Suppressor macrophage treated with lipopolysaccharide for 1 hour (primary cell): ENCODE results near the gene PFDN2.
A peak's percentile ranks its signal among the peaks of the same experiment; 100 is the strongest.

Source experiments
- DNase-seq, 3 donors: peaks; one replicate each; pipeline ENCODE4 v3.0.0-alpha.2; 2020 to 2022

The PFDN2 gene

DNA sequence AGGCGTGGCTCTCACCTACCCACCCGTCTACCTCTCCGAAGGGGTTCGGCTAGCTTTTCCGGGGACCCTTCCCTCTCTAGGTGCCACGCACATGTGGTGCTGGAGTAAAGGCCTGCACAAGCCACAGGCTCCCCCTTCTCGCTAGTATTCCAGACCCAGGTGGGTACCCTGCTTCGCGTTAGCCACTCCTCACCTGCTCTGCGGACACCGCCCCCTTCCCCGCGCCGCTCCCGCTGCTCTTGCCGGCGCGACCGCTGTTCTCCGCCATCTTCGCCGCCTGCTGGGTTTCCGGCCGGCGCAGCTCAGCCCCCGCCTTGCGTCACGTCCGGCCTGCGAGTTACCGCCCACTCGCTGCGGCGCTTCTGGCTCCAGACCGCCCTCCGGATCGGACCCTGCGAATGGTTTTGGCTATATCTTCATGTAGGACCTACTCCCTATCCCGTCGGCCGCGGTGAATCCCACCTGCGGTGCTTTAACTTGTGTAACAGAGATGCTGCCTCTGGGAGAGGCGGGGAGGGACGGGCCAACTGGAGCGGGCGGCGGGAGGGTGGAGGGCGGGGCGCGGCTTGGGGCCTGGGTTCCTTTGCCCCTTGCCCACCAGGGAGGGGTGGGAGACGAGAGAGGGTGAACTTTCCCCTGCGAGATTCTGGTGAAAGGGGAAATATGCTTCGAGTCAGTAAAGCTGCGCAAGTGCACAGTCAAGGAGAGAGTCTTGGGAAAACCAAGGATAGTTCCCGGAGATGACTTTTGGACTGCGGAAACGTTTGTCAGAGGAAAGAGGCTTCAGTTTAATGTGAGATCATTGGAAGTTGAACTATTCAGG lies at the start of gene PFDN2, which contains the start of gene NIT1:
PFDN2 (minus strand) TSS at position 279 of the 823 bp plus-strand sequence; CDS start at position 268, 11 bp downstream.
NIT1 (plus strand) TSS at position 347 of the 823 bp plus-strand sequence; CDS start at position 419, 72 bp downstream.
- DNase-seq: peak; percentile 93 to 95 (median 93)

GRCh38 chr1:161166669-161167548 lies 49.1 kb upstream of the PFDN2 start:
- peak in 1 of 3 donors; percentile 20 for DNase-seq

GRCh38 chr1:161165742-161166668 lies 48.2 kb upstream of the PFDN2 start, which contains the start of gene PPOX:
TSS of gene PPOX (plus strand) at chr1:161166426. CDS start at chr1:161166848, 422 bp downstream.
- DNase-seq: peak; percentile 96 to 97 (median 97)

GRCh38 chr1:161164901-161165610 lies 47.2 kb upstream of the PFDN2 start:
- DNase-seq: no peak

DNA sequence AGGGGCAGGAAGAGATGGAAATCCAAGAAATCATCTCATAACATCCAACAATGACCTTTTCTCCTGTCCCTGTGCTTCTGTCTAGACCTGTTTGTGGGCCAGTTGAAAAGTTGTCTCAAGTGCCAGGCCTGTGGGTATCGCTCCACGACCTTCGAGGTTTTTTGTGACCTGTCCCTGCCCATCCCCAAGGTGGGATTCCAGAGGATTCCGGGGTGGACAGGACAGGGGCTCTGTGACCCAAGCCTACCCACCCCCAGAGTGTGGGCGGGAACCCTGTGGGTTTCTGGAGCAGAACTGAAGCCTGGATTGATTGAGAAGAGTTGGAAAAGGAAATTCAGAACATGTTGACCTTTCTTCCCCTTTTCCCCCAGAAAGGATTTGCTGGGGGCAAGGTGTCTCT lies 46.0 kb upstream of the PFDN2 start:
- no peak for DNase-seq

- DNase-seq: no peak
Observed at GRCh38 chr1:161162806-161163205, 45.0 kb upstream of the PFDN2 start.

DNA sequence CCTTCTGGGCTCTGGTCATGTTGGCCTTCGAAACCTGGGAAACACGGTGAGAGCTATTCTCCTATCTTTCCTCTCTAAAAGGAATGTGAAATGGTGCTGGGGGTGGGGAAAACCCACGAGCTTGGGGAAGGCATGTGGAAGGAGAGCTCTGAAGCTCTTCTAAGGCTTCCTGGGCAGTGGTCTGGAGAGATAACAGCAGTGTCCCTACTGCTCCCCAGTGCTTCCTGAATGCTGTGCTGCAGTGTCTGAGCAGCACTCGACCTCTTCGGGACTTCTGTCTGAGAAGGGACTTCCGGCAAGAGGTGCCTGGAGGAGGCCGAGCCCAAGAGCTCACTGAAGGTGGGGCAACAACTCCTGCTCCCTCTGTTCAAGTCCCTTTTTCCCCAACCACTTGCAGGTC lies 44.2 kb upstream of the PFDN2 start:
- DNase-seq: peak in 1 of 3 donors; percentile 24

- DNase-seq: no peak
Observed at GRCh38 chr1:161161652-161162051, 43.8 kb upstream of the PFDN2 start.

DNA sequence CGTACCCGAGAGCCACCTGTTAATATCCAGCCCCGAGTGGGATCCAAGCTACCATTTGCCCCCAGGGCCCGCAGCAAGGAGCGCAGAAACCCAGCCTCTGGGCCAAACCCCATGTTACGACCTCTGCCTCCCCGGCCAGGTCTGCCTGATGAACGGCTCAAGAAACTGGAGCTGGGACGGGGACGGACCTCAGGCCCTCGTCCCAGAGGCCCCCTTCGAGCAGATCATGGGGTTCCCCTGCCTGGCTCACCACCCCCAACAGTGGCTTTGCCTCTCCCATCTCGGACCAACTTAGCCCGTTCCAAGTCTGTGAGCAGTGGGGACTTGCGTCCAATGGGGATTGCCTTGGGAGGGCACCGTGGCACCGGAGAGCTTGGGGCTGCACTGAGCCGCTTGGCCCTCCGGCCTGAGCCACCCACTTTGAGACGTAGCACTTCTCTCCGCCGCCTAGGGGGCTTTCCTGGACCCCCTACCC lies 42.9 kb upstream of the PFDN2 start:
- no peak for DNase-seq

- DNase-seq: no peak
Observed at GRCh38 chr1:161159913-161160243, 42.0 kb upstream of the PFDN2 start.

DNA sequence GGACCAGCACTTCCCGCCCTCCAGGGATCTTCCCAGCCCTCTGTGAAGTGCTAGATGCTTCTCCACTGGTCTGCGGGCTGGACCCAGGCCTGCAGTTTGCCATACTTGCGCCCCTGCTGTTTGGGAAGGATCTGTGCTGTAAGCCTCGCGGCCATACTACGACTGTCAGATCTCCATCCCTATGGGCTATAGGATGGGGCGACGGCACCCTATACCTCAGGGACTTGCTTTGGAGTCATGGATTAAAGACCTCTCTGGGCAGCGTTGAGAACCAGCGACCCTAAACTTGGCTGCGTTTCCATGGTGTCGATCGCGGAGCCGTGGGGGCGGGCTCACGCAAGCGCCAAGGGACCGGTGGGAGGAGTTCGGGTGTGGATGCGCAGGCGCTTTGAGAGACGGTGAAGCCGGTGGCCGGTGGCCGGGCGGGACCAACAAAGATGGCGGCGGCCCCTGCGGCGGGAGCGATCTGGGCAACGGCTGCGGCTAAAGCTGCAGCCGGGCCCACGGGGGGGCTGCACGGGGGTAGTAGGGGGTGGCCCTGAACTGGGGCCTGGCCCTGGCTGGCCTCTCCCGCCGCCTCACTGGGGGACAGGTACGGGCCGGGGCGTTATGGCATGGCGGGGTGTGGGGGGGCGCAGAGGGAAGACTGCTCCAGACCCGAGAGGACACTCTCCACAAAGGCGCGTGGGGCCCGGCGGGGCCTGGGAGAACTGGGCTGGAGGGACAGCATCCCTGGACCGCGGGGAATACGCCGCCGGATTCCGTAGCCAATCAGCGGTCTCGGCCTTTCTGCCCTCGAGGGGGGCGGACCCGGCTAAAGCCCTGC lies 41.5 kb upstream of the PFDN2 start, which contains the start of gene USP21:
USP21 (plus strand) TSS at position 414 of the 826 bp plus-strand sequence. CDS start 1,141 bp downstream, outside the sequence.
- DNase-seq: peak; percentile 94 to 96 (median 96)

GRCh38 chr1:161158316-161159010 lies 40.6 kb upstream of the PFDN2 start:
- DNase-seq: no peak

GRCh38 chr1:161157867-161158266 lies 40.0 kb upstream of the PFDN2 start:
- DNase-seq: no peak

- DNase-seq: peak; percentile 89 to 91 (median 90)
Observed at GRCh38 chr1:161153682-161154337, 36.0 kb upstream of the PFDN2 start, which contains the start of gene UFC1. TSS of gene UFC1 (plus strand) at chr1:161153978. CDS start at chr1:161153998, 20 bp downstream.

GRCh38 chr1:161153176-161153575 lies 35.3 kb upstream of the PFDN2 start:
- DNase-seq: no peak

DNA sequence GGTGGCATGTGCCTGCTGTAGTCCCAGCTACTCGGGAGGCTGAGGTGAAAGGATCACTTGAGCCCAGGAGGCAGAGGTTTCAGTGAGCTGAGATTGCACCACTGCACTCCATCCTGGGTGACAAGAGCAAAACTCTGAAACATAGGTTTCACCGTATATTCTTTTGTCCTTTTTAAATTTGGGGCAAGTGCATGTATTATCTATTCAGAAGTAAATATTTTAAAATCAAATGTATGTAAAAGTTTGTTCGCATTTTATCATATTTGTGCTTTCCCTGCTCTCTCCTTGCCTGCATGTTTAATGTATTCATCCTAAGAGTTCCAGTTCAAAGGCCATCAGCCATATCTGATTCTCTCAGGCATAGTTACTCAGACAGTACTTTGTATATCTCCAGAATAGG lies 28.0 kb upstream of the PFDN2 start:
- DNase-seq: no peak

- DNase-seq: no peak
Observed at GRCh38 chr1:161140755-161141400, 23.0 kb upstream of the PFDN2 start.

GRCh38 chr1:161139766-161140165 lies 21.9 kb upstream of the PFDN2 start:
- DNase-seq: peak; percentile 76 to 78 (median 78)

DNA sequence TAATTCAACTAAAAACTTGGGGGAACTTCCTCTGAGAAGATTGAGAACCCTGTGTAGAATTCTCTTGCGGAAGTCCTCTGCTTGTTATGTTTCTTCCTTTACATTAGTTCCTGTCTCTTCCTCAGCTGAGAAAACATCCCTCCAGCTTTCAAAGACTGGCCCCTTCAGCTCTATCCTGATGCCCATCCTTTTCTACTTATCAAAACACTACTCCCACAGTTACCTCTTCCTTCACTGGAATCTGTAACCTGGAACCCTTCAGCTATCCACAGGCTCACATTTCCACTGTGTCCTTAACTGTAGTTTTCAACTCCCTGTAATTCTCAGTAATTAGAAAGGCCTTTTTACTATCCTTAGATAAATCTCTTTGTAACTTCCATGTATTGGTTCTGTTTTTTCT lies 20.6 kb upstream of the PFDN2 start:
- DNase-seq: peak in 1 of 3 donors; percentile 31
